HG02678 (cell line): ENCODE data around the gene ZFR.
A peak's percentile ranks its signal among the peaks of the same experiment; 100 is the strongest.
"Not testable (repeated sequence)": the region's sequence is repeated elsewhere in the genome, so short reads cannot be mapped to it uniquely, and the experiment has no call there.

ENCODE experiments used
- ATAC-seq: cut with Tn5 transposase; IDR thresholded peaks from one replicate; pipeline ENCODE4 v1.9.1; 2021; ENCODE audit warnings: mild to moderate bottlenecking, moderate library complexity; ENCODE audit not compliant: unreplicated experiment

Gene ZFR

GRCh38 chr5:32452316-32452715 is 7.8 kb upstream of the ZFR start:
- ATAC-seq, result not testable (repeated sequence)

- no peak for ATAC-seq
These were observed 6.4 kb upstream of the ZFR start for GRCh38 chr5:32450952-32451351.

GRCh38 chr5:32449262-32449661 is 4.7 kb upstream of the ZFR start:
- no peak for ATAC-seq

GRCh38 chr5:32446630-32447029 is 2.1 kb upstream of the ZFR start:
- no peak for ATAC-seq

GRCh38 chr5:32445831-32446614 is 1.5 kb upstream of the ZFR start:
- ATAC-seq, result no peak

GRCh38 chr5:32445287-32445758 is 783 bp upstream of the ZFR start:
- no peak for ATAC-seq

GRCh38 chr5:32443541-32444430 is 754 bp downstream of the ZFR start:
- ATAC-seq, result peak; percentile 40

GRCh38 chr5:32443145-32443540 is 1.4 kb downstream of the ZFR start:
- peak; percentile 40 for ATAC-seq

- ATAC-seq, result no peak
These were observed 5.4 kb downstream of the ZFR start for GRCh38 chr5:32439086-32439642.

GRCh38 chr5:32436553-32437242 is 7.8 kb downstream of the ZFR start:
- ATAC-seq, result no peak

- no peak for ATAC-seq
These were observed 9.2 kb downstream of the ZFR start for GRCh38 chr5:32435383-32435782.

GRCh38 chr5:32434221-32434620 is 10.3 kb downstream of the ZFR start:
- no peak for ATAC-seq

- ATAC-seq, result no peak
These were observed 11.9 kb downstream of the ZFR start for GRCh38 chr5:32432633-32433032.

GRCh38 chr5:32430825-32431224 is 13.7 kb downstream of the ZFR start:
- not testable (repeated sequence) for ATAC-seq

- no peak for ATAC-seq
These were observed 16.1 kb downstream of the ZFR start for GRCh38 chr5:32428426-32428825.

GRCh38 chr5:32426440-32427151 is 17.9 kb downstream of the ZFR start:
- ATAC-seq, result no peak

- ATAC-seq, result no peak
These were observed 21.8 kb downstream of the ZFR start for GRCh38 chr5:32422697-32423096.

GRCh38 chr5:32421075-32421474 is 23.5 kb downstream of the ZFR start:
- no peak for ATAC-seq

GRCh38 chr5:32420506-32420905 is 24.0 kb downstream of the ZFR start:
- no peak for ATAC-seq

- ATAC-seq, result no peak
These were observed 24.7 kb downstream of the ZFR start for GRCh38 chr5:32419791-32420190.
